DND-41 (cell line): ENCODE measurements around the gene STOML3.

Experiments used
- ATAC-seq: fragments of 200-7000 bp; cut with Tn5 transposase; 3 replicates; pipeline ENCODE4 v1.9.1; 2021; ENCODE audit warnings: low read depth; ENCODE audit not compliant: insufficient read depth
- DNase-seq: peaks from one replicate; pipeline ENCODE4 v3.0.0-alpha.2; 2020
- H2AFZ ChIP-seq: 2 replicates; pipeline ENCODE4 v1.6.0; 2012; ENCODE audit warnings: low read depth, low read length
- H3K27ac ChIP-seq: 2 replicates; pipeline ENCODE4 v1.5.1; 2012; ENCODE audit warnings: low read length, inconsistent platforms
- H3K27me3 ChIP-seq: fragments of 200-600 bp; sonication (generic); 2 replicates; pipeline ENCODE4 v1.6.0; 2012; ENCODE audit warnings: low read length, mild to moderate bottlenecking, inconsistent platforms; ENCODE audit not compliant: insufficient read depth, poor library complexity
- H3K36me3 ChIP-seq: 2 replicates; pipeline ENCODE4 v1.5.1; 2012; ENCODE audit warnings: low read length, inconsistent platforms; ENCODE audit not compliant: insufficient read depth
- H3K4me1 ChIP-seq: 2 replicates; pipeline ENCODE4 v1.5.1; 2012; ENCODE audit warnings: mild to moderate bottlenecking, low read length; ENCODE audit not compliant: insufficient read depth
- H3K4me2 ChIP-seq: 2 replicates; pipeline ENCODE4 v1.6.0; 2012; ENCODE audit warnings: mild to moderate bottlenecking, moderate library complexity, low read length, inconsistent platforms; ENCODE audit not compliant: insufficient read depth
- H3K4me3 ChIP-seq, 2 experiments: fragments of 200-600 bp in 1 of 2; shearing (Covaris generic) in 1 of 2; 2 replicates each; pipeline ENCODE4 v1.5.1; 2012 to 2016; ENCODE audit warnings: inconsistent platforms in 2 of 2, low read length in 2 of 2, mild to moderate bottlenecking in 2 of 2, low read depth in 1 of 2, moderate library complexity in 1 of 2
- H3K79me2 ChIP-seq: 2 replicates; pipeline ENCODE4 v1.6.0; 2012; ENCODE audit warnings: low read length, inconsistent platforms; ENCODE audit not compliant: insufficient read depth
- H3K9ac ChIP-seq: 2 replicates; pipeline ENCODE4 v1.6.0; 2012; ENCODE audit warnings: low read depth, mild to moderate bottlenecking, inconsistent platforms, low read length, moderate library complexity
- H3K9me3 ChIP-seq: 2 replicates; pipeline ENCODE4 v1.5.1; 2012; ENCODE audit warnings: low read length, moderate library complexity, mild to moderate bottlenecking, inconsistent platforms; ENCODE audit not compliant: insufficient read depth, severe bottlenecking
- H4K20me1 ChIP-seq: 2 replicates; pipeline ENCODE4 v1.6.0; 2012; ENCODE audit warnings: low read length; ENCODE audit not compliant: insufficient read depth
- CTCF ChIP-seq: IDR thresholded peaks from 2 replicates; pipeline ENCODE4 v1.5.1; 2012; ENCODE audit warnings: borderline replicate concordance, low read length, moderate library complexity, mild to moderate bottlenecking; ENCODE audit not compliant: poor library complexity, severe bottlenecking; ENCODE audit errors: extremely low read depth
- EZH2 ChIP-seq: IDR thresholded peaks from 3 replicates; pipeline ENCODE4 v1.6.1; 2012; ENCODE audit warnings: borderline replicate concordance, low read depth, mild to moderate bottlenecking, moderate library complexity, low read length, inconsistent platforms; ENCODE audit not compliant: severe bottlenecking

Gene STOML3

GRCh38 chr13:39035799-39036198 is 45.2 kb upstream of the STOML3 start:
- DNase-seq (no peak), ATAC-seq (no peak)
- Histone ChIP-seq H3K36me3 (peaks cover 22% of the 10 kb centered on the region), H3K9ac (peak overlapping the region; percentile 86), H4K20me1 (peaks cover 36% of the 10 kb centered on the region), H3K79me2 (peaks cover 100% of the 10 kb centered on the region), H2AFZ (peak overlapping the region; percentile 98; the same call in 1 of the 2 replicates), H3K4me3 (peak overlapping the region; percentile 85 to 91), H3K4me2 (peak overlapping the region; percentile 83), H3K27me3 (no peaks in the 10 kb centered on the region), H3K4me1 (peaks cover 50% of the 10 kb centered on the region), H3K27ac (peak overlapping the region; percentile 94), H3K9me3 (no peaks in the 10 kb centered on the region)
- TF ChIP-seq CTCF (no peak), EZH2 (no peak)

GRCh38 chr13:39035204-39035603 is 44.6 kb upstream of the STOML3 start:
- H3K27me3 ChIP-seq = no peaks in the 10 kb centered on the region
- peak overlapping the region; percentile 86 for H3K9ac ChIP-seq
- H4K20me1 ChIP-seq = peaks cover 39% of the 10 kb centered on the region
- ATAC-seq (no peak), DNase-seq (no peak)
- peak overlapping the region; percentile 83 for H3K4me2 ChIP-seq
- H2AFZ ChIP-seq = no peak overlapping the region
- H3K4me3 ChIP-seq = peak overlapping the region; percentile 85 to 91; a peak in 3 of 4 replicates
- H3K9me3 ChIP-seq = no peaks in the 10 kb centered on the region
- peaks cover 100% of the 10 kb centered on the region for H3K79me2 ChIP-seq
- H3K4me1 ChIP-seq = peaks cover 44% of the 10 kb centered on the region
- peak overlapping the region; percentile 94; the same call in 1 of the 2 replicates for H3K27ac ChIP-seq
- TF ChIP-seq EZH2 (no peak), CTCF (no peak)
- peaks cover 24% of the 10 kb centered on the region for H3K36me3 ChIP-seq

GRCh38 chr13:39034085-39034484 is 43.5 kb upstream of the STOML3 start:
- DNase-seq = no peak
- ATAC-seq = no peak
- Histone ChIP-seq H3K4me3 (peak overlapping the region in 1 of 2 experiments; percentile 91; a peak in 1 of 4 replicates), H3K9ac (no peak overlapping the region), H3K27me3 (no peaks in the 10 kb centered on the region), H3K9me3 (no peaks in the 10 kb centered on the region), H2AFZ (no peak overlapping the region), H3K4me1 (peaks cover 33% of the 10 kb centered on the region), H3K4me2 (peak overlapping the region; percentile 83), H3K27ac (no peak overlapping the region; the same call in 1 of the 2 replicates), H4K20me1 (peaks cover 39% of the 10 kb centered on the region), H3K79me2 (peaks cover 97% of the 10 kb centered on the region), H3K36me3 (peaks cover 28% of the 10 kb centered on the region)
- TF ChIP-seq EZH2 = no peak
- TF ChIP-seq CTCF = no peak
